Bone marrow (tissue), 2 donors: Measurements from ENCODE around the gene ULK3.
A peak's percentile ranks its signal among the peaks of the same experiment; 100 is the strongest.
"Not testable (repeated sequence)": the region's sequence is repeated elsewhere in the genome, so short reads cannot be mapped to it uniquely, and the experiment has no call there.

Experiments
- DNase-seq, 2 donors: peaks; one replicate each; lab custom pipeline; 2025; lab: John Stamatoyannopoulos, UW

ULK3 gene

DNA sequence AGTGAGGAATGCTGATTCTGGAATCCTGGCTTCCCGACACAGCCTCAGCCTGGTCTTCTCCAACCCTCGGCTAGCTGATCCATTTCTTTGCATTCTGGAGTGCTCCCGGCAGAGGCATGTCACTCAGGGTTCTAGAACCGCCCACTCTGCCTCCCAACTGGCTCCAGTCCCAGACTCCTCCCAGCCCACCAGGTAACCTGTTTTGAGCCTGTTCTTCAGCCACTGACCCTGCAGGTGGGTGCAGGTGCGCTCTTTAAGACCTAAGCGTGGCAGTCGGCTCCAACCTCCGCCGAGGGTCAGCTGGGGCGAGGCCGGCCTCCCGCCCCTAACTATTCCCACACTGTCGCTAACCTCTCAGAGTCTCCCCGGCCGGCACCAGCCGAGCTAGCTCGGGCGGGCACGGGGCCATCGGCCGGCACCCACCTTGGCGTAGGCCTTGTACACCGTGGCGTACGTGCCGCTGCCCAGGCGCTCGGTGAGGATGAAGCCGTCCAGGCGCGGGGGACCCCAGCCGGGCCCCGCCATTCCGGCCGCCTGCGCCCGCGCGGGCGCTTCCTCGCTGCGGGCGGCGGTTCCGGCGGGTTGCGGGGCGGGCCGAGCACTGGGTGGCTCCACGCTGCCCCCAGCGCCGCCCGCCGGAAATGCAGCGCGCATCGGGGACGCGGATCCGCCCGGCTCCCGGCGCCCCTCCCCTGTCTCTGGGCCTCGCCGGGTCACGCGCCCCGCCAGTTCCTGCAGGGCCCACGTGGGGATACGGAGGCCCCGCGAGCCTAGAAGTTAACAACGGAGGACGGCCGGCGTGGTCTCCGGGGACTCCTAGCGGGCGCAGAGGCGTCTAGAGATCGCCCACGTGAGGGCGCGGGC is at the start of gene ULK3:
ULK3 (minus strand) TSS at position 576 of the 864 bp plus-strand sequence; CDS start at position 525, 51 bp downstream.
- DNase-seq = peak; percentile 72 to 78

GRCh38 chr15:74892313-74892712 is 49.4 kb upstream of the ULK3 start:
- no peak for DNase-seq

DNA sequence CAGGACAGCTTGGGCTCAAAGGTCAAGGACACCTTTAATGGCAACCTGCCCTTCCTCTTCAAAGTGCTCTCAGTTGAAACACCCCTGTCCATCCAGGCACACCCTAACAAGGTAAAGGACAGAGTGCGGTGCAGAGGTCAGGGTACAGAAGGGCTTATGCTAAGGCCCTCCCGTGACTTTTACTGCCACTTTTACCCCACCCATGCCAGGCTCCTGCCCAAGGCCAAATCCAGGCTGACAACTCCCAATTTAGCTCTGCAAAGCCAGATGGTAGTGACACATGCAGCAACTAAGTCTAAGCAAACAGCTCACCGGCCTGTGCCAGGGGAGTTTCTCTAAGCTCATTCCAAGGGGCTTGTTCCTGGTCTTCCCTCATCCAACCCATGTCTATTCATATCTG is 48.5 kb upstream of the ULK3 start:
- DNase-seq = no peak

DNA sequence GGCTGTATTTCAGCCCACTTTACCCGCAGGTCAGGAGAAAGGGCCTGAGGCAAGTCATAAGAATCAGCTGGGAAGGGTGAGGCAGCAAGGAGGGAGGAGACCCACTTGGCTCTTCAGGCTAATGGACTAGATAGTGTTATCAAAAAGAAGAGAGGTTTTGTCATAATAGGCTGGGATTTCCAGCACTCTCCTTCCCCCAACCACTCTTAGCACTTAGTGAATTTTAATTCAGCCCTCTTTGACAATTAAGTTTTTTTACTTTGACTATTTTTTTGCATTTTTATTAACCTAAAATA is 47.7 kb upstream of the ULK3 start:
- DNase-seq = no peak

- DNase-seq = peak; percentile 45 to 49
Observed at GRCh38 chr15:74889883-74890664, 47.1 kb upstream of the ULK3 start, which contains the start of gene MPI. TSS of gene MPI (plus strand) at chr15:74890042. CDS start at chr15:74890074, 32 bp downstream.

DNA sequence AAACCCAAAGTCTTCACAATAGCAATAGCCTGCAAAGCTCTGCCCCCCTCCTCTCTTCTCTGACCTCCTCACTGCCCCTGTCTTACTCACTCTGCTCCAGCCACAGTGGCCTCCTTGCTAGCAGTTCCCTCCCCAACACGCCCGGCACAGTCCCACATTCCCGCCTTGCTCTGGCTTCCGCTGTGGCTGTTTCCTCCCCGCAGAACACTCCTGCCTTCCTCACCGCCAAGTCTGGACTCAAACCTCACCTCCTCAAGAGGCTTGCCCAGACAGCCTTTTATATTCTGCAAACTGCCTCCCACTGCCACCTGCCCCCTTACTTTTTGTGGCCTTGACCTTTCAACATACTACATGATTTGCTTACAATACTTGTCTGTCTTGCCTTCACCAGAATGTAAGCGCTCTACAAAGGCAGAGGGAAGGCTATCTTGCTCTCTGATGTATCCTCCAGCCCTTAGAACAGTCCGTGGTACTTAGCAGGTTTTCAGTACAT is 46.5 kb upstream of the ULK3 start:
- DNase-seq = no peak

- no peak for DNase-seq
Observed at GRCh38 chr15:74888716-74889115, 45.8 kb upstream of the ULK3 start.

DNA sequence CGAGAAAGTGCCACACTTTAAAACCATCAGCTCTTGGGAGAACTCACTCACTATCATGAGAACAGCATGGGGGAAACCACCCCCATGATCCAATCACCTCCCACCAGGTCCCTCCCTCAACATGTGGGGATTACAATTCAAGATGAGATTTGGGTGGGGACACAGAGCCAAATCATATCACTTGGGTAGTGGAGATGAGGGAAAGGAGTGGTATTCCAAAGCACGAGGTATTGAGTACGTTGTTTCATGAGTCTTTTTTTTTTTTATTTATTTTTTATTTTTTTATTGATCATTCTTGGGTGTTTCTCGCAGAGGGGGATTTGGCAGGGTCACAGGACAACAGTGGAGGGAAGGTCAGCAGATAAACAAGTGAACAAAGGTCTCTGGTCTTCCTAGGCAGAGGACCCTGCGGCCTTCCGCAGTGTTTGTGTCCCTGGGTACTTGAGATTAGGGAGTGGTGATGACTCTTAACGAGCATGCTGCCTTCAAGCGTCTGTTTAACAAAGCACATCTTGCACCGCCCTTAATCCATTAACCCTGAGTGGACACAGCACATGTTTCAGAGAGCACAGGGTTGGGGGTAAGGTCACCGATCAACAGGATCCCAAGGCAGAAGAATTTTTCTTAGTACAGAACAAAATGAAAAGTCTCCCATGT is 44.7 kb upstream of the ULK3 start:
- DNase-seq = not testable (repeated sequence)

GRCh38 chr15:74885461-74885860 is 42.5 kb upstream of the ULK3 start:
- DNase-seq = no peak

GRCh38 chr15:74884428-74885223 is 41.7 kb upstream of the ULK3 start:
- DNase-seq = no peak

DNA sequence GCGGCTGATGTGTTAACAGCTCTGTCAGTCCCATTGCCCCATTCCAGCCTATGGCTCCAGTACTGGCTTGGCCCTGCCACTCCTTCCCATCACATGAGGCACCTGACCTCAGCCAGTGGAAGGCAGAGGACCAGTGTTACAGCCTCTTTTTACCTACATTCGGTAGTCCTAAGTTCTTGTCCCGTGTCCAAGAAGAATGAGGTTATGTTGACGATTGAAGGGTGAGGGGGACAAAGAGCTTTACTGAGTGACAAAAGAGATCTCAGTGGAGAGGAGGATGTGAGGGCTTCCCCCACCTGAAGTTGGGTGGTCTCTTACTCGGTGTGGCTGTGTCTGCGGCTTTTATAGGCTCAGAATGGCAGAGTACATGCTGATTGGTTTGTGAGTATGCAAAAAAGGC is 39.6 kb upstream of the ULK3 start:
- DNase-seq = no peak

GRCh38 chr15:74878273-74878672 is 35.3 kb upstream of the ULK3 start:
- no peak for DNase-seq

DNA sequence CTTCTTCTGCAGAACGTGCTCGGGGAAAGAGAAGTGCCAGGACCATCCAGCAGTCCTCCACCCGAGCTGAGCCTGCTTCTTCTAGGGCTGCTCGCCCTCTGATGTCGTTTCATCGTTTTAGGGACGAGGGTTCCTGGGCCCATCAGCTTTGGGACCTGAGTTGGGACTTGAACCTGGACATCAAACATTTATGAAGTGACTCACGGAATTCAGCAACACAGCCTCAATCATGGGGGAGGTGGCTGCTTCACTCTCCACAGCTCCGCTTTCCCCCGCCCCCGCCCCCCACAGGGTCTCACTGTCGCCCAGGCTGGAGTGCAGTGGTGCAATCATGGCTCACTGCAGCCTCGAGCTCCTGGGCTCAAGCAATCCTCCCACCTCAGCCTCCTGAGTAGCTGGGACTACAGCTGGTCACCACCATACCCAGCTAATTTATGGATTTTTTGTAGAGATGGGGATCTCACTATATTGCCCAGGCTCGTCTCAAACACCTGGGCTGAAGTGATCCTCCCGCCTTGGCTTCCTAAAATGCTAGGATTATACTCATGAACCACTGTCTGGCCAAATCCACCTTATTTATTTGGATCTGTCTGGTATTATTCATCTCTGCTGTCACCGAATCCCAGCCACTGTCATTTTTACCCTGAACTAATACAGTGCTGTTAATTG is 30.9 kb upstream of the ULK3 start:
- DNase-seq = peak; percentile 21 to 44

DNA sequence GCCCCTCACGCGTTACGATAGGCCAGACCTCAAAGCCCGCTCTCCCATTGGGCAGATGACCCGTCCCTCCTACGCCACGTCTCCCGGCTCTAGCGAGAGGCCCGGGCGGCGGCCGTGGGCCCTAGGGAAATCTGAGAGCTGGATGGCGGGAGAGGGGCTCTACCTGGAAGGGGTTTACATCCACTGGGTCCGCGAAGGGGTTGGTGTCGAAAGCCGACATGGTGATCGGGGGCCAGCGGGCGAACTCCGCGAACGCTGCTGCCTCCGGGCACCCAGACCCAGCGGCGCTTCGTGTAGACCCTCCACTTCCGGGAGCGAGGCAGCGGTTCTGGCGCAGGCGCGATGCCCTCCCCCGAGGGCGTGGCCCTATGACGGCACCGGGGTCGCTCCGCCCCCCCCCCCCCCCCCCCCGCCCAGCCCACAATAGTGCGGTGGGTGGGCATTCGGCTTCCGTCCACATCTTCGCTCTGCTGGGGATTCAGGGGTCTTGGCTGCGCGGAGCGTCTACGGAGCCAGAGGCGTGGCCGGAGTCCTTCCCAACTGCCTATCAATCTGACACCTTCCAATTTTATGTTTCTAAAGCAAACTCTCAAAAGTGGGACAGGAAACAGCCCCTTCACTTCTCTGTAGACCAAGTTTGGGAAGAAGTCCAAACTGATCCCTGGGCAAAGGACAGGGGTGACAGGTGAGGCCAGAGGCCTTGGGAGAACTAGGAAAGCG is 30.2 kb upstream of the ULK3 start, which contains the start of gene SCAMP2:
SCAMP2 (minus strand) TSS at position 330 of the 720 bp plus-strand sequence; CDS start at position 220, 110 bp downstream.
- peak; percentile 91 to 98 for DNase-seq

GRCh38 chr15:74872702-74873035 is 29.7 kb upstream of the ULK3 start:
- DNase-seq = no peak

DNA sequence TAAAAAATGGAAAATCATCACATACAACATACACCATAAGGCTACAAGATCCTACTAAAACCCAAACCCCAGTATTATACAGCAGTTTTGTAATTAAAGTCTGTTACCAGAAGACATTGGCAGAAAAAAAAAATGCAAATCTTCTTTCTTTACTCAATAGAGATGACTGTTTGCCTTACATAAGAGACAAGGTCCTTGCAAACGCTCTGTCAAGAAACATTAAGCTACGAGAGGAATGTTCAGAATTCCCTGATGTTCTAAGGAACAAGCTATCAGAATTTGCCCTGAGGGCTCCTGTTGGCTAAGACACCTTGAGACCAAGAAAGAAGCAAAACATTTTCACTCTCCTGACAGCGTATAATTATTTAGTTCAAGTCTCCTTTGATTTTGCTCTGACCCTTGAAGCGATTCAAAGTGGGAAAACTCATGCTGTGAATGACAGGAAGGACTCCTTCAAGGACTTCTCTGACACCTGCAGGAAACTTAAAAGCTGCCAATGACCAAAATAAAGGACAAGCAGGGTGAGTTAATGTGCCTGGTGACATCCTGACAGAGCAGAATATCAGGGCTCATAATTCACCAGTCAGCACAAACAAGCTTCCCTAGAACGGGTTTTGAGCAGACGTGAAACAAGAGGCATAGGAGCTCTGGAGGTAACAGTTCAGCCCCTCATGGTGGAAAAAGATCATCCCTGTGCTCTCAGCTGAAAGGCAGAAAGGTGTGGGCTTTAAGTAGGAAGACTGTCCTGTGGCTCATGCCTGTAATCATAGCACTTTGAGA is 27.7 kb upstream of the ULK3 start:
- peak in 1 of 2 donors; percentile 25 for DNase-seq

GRCh38 chr15:74869726-74870407 is 26.9 kb upstream of the ULK3 start:
- DNase-seq = peak; percentile 19 to 97

DNA sequence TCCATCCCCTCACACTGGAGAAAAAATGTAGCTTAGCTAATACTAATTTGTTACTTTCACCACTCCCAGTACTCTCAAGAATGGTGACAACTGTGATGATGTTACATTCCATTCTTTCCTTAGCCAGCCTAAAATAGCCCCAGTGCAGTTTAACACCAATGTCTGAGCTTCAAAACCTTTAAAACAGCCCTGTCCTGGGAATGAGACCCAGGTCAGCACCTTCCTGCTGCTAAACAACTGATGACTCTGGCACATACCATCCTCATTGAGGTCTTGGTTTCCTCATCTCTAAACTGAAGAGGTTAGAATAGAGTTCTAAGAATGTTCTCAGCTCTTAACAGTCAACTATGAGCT is 26.4 kb upstream of the ULK3 start:
- no peak for DNase-seq

- DNase-seq = peak in 1 of 2 donors; percentile 92
Observed at GRCh38 chr15:74868059-74868458, 25.1 kb upstream of the ULK3 start.
